ENCODE measurements around the gene FLT3. TPM values are rescaled to one million over a fixed set of nuclear protein-coding genes. Genes with fewer than 3 reads are reported as not detected.

Gene FLT3
- total RNA-seq, 3 donors from 2014 or later (not counting 1 experiment from before 2014, with no cell fraction given), result 0.39 to 1.8 (median 1.1) TPM

- H3K27me3 ChIP-seq (ENCODE audit: control insufficient read depth, insufficient read depth, low read length), result no peaks in the 10 kb centered on the region
- TF ChIP-seq CTCF (IDR thresholded peaks at IDR 0.05), result no peak
- 98% methylated on average over 8 of the region's 9 CpGs for WGBS (ENCODE audit: insufficient coverage)
- peaks cover 0 to 6% of the 10 kb centered on the region in 2 donors for H3K4me1 Mint-ChIP-seq
- ATAC-seq, result no peak
- no peaks in the 10 kb centered on the region for H3K36me3 ChIP-seq (ENCODE audit: control insufficient read depth, insufficient read depth, low read length)
- no peak overlapping the region for H3K27ac ChIP-seq (ENCODE audit: low read length)
- H3K9me3 ChIP-seq (ENCODE audit: control insufficient read depth, insufficient read depth, low read length), result no peaks in the 10 kb centered on the region
- no peak overlapping the region for H3K27ac Mint-ChIP-seq
- peaks cover 0 to 13% of the 10 kb centered on the region in 2 donors for H3K27me3 Mint-ChIP-seq (ENCODE audit: low read depth in 2 of 2)
- H3K4me3 ChIP-seq (ENCODE audit: low read length), result no peak overlapping the region
- H3K4me1 ChIP-seq (ENCODE audit: control insufficient read depth, insufficient read depth, low read length), result peaks cover 4% of the 10 kb centered on the region
- DNase-seq, result no peak
- no peaks in the 10 kb centered on the region for H3K9me3 Mint-ChIP-seq
- H3K4me3 Mint-ChIP-seq, result no peak overlapping the region
- H3K36me3 Mint-ChIP-seq, result no peaks in the 10 kb centered on the region
- intact Hi-C loops (cut with micrococcal nuclease), result no loop called here
These were observed 73.9 kb downstream of the FLT3 start for GRCh38 chr13:28026508-28026907.

- intact Hi-C loops (cut with micrococcal nuclease), result no loop called here
- no peaks in the 10 kb centered on the region for H3K36me3 ChIP-seq (ENCODE audit: control insufficient read depth, insufficient read depth, low read length)
- peaks cover 0 to 9% of the 10 kb centered on the region in 2 donors for H3K27me3 Mint-ChIP-seq (ENCODE audit: low read depth in 2 of 2)
- H3K4me1 ChIP-seq (ENCODE audit: control insufficient read depth, insufficient read depth, low read length), result no peaks in the 10 kb centered on the region
- H3K27ac Mint-ChIP-seq, result no peak overlapping the region
- no peak for DNase-seq
- TF ChIP-seq CTCF (IDR thresholded peaks at IDR 0.05), result no peak
- no peak overlapping the region for H3K4me3 Mint-ChIP-seq
- H3K9me3 Mint-ChIP-seq, result no peaks in the 10 kb centered on the region
- H3K4me3 ChIP-seq (ENCODE audit: low read length), result no peak overlapping the region
- no peak for ATAC-seq
- no peaks in the 10 kb centered on the region for H3K36me3 Mint-ChIP-seq
- no peak overlapping the region for H3K27ac ChIP-seq (ENCODE audit: low read length)
- no peaks in the 10 kb centered on the region for H3K9me3 ChIP-seq (ENCODE audit: control insufficient read depth, insufficient read depth, low read length)
- no peaks in the 10 kb centered on the region for H3K27me3 ChIP-seq (ENCODE audit: control insufficient read depth, insufficient read depth, low read length)
- 88% methylated on average over 9 of the region's 9 CpGs for WGBS (ENCODE audit: insufficient coverage)
- no peaks in the 10 kb centered on the region for H3K4me1 Mint-ChIP-seq
These were observed 77.4 kb downstream of the FLT3 start for GRCh38 chr13:28022848-28023518.

GRCh38 chr13:28014301-28014700, 86.1 kb downstream of the FLT3 start:
- no peaks in the 10 kb centered on the region for H3K36me3 Mint-ChIP-seq
- Histone ChIP-seq H3K4me3 (ENCODE audit: low read length) (no peak overlapping the region), H3K4me1 (ENCODE audit: control insufficient read depth, insufficient read depth, low read length) (no peaks in the 10 kb centered on the region), H3K27ac (ENCODE audit: low read length) (no peak overlapping the region), H3K9me3 (ENCODE audit: control insufficient read depth, insufficient read depth, low read length) (no peaks in the 10 kb centered on the region), H3K27me3 (ENCODE audit: control insufficient read depth, insufficient read depth, low read length) (no peaks in the 10 kb centered on the region), H3K36me3 (ENCODE audit: control insufficient read depth, insufficient read depth, low read length) (no peaks in the 10 kb centered on the region)
- ATAC-seq (no peak), DNase-seq (no peak)
- intact Hi-C loops (cut with micrococcal nuclease), result no loop called here
- no peaks in the 10 kb centered on the region for H3K4me1 Mint-ChIP-seq
- TF ChIP-seq CTCF (IDR thresholded peaks at IDR 0.05), result no peak
- no peak overlapping the region for H3K4me3 Mint-ChIP-seq
- no peaks in the 10 kb centered on the region for H3K9me3 Mint-ChIP-seq
- H3K27me3 Mint-ChIP-seq (ENCODE audit: low read depth in 2 of 2), result peaks cover 7 to 18% of the 10 kb centered on the region in 2 donors
- 65% methylated on average over 3 of the region's 3 CpGs for WGBS (ENCODE audit: insufficient coverage)
- no peak overlapping the region for H3K27ac Mint-ChIP-seq

GRCh38 chr13:28013482-28013881, 86.9 kb downstream of the FLT3 start:
- Mint-ChIP-seq H3K36me3 (no peaks in the 10 kb centered on the region), H3K4me1 (no peaks in the 10 kb centered on the region), H3K27ac (no peak overlapping the region), H3K4me3 (no peak overlapping the region), H3K27me3 (ENCODE audit: low read depth in 2 of 2) (peaks cover 11 to 18% of the 10 kb centered on the region in 2 donors), H3K9me3 (no peaks in the 10 kb centered on the region)
- intact Hi-C loops (cut with micrococcal nuclease), result no loop called here
- H3K9me3 ChIP-seq (ENCODE audit: control insufficient read depth, insufficient read depth, low read length), result no peaks in the 10 kb centered on the region
- DNase-seq (no peak), ATAC-seq (no peak)
- WGBS (ENCODE audit: insufficient coverage), result no CpG with 5 or more reads among the region's 1 CpG
- no peak for TF ChIP-seq CTCF (IDR thresholded peaks at IDR 0.05)
- no peaks in the 10 kb centered on the region for H3K4me1 ChIP-seq (ENCODE audit: control insufficient read depth, insufficient read depth, low read length)
- no peaks in the 10 kb centered on the region for H3K36me3 ChIP-seq (ENCODE audit: control insufficient read depth, insufficient read depth, low read length)
- no peak overlapping the region for H3K4me3 ChIP-seq (ENCODE audit: low read length)
- H3K27me3 ChIP-seq (ENCODE audit: control insufficient read depth, insufficient read depth, low read length), result no peaks in the 10 kb centered on the region
- no peak overlapping the region for H3K27ac ChIP-seq (ENCODE audit: low read length)
